Measurements from ENCODE around the gene MID1.

GRCh38 chrX:10628906-10629305 is 8.5 kb upstream of the MID1 start:
- no peak for TF ChIP-seq POLR2A (IDR thresholded peaks at IDR 0.05; ENCODE audit: low read length)
- no peak for TF ChIP-seq GATA1 (IDR thresholded peaks at IDR 0.05; ENCODE audit: low read depth, low read length)

All from erythroblast (primary cell).